A673 (cell line): Measurements from ENCODE around the gene SMARCA4.

ENCODE experiments used
- CTCF ChIP-seq: fragments of 300-800, 200-600 bp; sonication (generic); conservative IDR thresholded peaks from 2 replicates; pipeline ENCODE4 v1.5.1; 2017; ENCODE audit warnings: low read depth, mild to moderate bottlenecking, antibody characterized with exemption, low read length, moderate library complexity, mixed read lengths
- EZH2 ChIP-seq: fragments of 200-600 bp; sonication (generic); IDR thresholded peaks from 2 replicates; pipeline ENCODE4 v1.6.1; 2017; ENCODE audit warnings: borderline replicate concordance, low read depth, mild to moderate bottlenecking, mixed read lengths, antibody characterized with exemption, low read length; ENCODE audit not compliant: poor library complexity, severe bottlenecking

GRCh38 chr19:10916602-10917001 lies 44.2 kb upstream of the SMARCA4 start:
- TF ChIP-seq CTCF: no peak
- TF ChIP-seq EZH2: no peak
